GM21576 (cell line): ENCODE results near the gene THSD4.

ENCODE experiments used
- ATAC-seq: cut with Tn5 transposase; IDR thresholded peaks from one replicate; pipeline ENCODE4 v1.9.1; 2021; ENCODE audit warnings: mild to moderate bottlenecking, moderate library complexity; ENCODE audit not compliant: unreplicated experiment

THSD4 gene

DNA sequence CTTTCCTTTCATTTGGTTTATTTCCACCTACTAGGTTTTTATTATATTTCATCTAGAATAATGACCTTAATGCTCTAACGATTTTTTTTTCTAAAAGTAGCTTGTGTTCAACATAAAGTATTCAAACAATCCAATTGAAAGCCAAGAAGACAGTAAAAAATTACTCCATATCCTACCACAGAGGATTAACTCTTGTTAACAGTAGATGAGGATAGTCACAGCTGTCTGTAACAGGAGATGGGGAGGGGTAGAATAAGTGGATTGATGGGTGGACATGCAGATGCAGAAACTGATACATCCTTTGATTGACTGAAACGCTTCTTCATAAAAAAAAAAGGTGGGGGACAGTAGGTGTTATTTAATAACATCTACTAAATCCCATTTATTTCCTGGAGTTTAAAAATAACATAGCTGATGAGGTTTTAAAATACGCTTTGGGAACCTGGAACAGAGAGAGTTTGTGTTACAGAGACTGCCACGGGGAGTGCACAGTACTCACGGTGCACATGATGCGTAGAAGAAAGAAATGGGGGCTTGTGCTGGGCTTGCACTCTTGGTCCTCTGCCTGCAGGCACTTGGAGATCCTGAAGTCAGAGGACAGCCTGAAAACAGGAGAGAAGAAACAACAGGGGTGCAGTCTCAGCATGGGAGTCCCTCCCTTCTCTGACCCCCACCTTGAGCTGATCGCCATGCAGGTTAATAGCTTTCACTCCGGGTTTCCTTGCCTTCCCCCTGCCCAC lies 226.7 kb downstream of the THSD4 start:
- no peak for ATAC-seq

DNA sequence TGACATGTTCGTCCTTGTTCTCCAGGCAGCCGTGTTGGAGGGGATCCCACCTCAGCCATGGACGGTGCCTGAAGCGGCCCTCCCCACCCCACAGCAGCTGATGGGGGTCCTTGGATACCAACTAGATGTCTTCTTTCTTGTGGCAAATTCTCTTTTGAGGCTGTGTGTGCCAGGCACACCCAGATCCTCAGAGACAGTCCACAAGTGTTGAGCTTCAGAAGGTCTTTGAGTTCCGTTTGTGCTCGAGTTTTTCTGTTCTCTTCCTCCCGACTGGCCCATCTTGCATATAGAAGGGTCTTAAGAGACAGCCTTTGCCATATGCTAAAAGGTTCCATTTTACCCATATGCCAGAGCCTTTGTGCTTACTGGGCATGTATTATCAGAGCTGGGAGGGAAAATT lies 227.4 kb downstream of the THSD4 start:
- no peak for ATAC-seq

DNA sequence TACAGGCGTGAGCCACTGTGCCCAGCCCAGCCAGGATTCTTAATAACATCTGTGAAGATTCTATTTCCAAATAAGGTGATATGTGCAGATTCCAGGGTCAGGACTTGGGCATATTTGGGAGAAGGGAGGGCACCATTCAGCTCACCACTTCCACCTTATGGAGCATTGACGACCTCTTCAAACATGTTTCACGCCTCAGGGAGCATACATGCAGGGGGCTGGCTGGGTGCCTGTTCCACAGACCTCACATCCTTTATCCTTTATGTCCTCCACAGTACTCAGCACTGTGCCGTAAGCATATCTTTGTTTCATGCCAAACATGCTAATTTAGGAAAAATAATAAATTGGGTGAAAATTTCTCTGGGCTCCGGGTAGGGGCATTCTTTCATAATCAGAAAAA lies 229.0 kb downstream of the THSD4 start:
- no peak for ATAC-seq

DNA sequence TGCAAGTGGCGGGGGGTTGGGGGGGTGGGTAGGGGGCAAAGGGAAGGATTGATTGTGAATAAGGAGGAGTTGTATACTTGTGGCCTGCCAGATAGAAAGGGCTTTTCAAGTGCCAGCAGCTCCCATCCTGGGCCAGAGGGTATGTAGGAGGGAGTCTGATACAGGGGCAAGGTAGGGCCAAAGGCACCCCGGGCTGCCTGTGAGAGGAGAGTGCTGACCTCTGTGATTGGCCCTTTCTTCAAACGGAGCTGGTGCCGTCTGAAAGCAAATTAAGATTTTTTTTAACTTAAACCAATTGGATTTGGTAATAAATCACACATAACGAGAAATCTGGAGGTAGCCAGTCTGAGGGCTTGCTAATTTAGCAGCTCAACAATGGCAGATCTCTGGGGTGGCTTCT lies 229.9 kb downstream of the THSD4 start:
- no peak for ATAC-seq

DNA sequence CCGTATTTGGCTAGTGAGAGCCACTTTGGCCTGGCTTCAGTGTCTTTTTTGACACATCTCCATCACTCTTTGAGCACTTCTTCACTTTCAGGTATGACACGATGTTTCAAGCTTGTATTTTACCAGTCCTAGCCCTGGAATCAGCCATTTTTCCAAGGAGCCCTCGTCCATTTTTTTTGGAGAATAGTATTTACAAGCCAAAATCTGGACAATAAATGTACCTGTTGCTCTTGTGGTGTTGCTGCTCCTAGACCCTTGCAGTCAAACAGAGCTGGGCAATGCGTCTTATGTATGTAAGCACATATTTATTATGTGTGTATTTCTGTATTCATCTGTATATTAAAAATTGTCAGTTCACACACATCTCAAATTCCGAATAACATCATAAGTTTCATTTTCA lies 231.2 kb downstream of the THSD4 start:
- ATAC-seq, result no peak

DNA sequence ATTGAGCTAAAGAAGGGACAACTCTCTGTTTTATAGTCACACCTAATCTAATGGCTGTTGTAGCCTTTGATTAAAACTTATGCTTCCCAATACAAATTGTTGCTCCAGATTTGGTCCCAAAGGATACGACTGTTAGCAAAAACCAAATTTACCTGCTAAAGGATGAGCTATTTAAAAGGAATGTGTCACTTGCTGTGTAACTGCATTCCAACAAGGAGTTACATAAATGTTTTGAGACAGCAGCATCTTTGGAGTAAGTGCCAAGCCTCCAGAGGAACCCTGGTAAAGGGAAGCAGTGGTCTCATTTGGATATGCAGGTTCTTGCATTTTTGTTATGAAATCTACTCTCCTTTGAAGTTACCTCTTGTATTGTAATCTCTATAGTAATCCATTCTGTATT lies 233.3 kb downstream of the THSD4 start:
- ATAC-seq, result no peak

DNA sequence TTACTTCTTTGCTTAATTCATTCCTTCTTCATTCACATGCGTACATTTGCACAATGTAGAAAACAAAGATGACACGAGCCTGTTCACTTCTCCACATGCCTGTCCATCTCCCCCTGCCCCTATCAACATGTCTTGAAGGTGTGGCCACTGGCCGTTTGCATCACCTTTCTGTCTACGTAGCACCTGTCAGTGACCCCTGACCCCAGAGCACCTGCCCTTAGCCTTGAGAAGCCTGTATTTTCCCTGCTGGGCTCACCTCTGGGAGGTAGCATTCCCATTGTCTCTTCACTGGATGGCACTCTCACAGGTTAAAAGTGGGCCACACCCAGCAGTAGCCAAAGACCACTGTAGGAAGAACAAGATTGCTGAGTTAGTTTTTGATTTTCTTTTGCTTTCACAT lies 234.1 kb downstream of the THSD4 start:
- no peak for ATAC-seq

DNA sequence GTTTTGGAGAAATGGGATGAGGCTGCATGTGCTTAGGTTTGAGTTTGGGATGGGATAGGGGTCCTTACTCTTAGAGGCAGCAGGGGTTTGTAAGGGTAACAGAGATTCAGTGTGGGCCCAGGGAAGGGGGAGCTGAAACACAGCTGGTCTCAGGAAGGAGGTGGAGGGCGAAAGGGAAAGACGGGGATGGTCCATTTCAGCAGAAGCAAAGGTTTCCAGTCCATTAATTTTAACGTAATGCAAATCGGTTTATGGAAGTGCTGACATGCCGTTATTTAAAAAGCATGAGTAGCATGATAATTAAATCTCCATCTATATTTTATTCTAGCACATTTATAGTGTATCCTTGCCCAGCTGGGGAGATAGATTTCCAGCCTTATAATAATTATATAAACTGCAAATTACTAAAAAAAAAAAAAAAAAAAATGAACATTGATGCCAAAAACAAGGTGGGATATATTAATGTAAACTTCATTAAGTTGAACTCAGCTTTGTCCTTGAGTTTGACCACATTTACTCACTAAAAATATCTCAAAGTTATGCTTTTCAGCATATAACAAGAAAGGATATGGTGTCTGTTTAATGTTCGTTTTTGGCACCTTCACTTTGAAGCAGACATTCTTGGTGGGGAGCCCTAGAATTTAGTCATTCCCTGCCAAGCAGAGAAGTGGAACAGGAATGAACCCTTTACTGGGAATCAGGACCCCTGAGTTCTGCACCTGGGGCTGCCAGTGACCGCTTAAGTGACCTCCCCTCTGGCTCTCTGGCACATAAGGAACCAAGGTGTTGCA lies 234.7 kb downstream of the THSD4 start:
- no peak for ATAC-seq

DNA sequence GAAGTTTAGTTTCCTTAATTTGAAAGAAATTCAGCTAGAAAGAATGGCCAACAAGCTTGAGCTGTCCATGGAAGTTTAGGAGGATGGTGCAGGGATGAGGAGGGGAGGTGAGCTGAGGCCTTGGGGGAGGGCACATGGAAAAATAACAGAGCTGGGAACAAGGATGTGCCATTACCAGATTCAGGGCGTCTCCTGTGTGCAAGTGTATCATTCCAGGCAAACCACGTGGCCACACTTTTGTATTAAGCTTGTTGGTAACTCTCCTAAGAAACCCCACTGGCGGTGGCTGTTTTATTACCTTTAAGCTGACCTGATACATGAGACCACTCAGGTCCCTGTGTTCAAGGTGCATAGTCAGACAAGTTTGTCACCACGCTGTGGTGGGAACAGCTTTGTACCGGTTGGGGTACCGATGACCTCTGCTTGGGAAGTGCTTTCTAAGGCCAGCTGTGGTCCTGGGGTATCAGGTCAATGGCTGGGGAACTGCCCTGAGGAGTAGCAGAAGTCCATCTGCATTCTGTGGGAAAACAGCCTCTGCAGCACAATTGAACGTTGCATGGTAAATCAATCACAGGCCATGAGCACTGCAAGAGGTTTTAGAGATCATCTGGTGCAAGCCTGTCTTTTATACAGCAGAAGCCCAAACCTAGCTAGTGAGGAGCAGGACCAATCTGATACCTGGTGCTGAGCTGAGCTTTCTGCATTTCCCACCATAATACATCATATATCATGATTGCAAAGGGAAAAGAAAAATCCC lies 235.5 kb downstream of the THSD4 start:
- ATAC-seq, result no peak

DNA sequence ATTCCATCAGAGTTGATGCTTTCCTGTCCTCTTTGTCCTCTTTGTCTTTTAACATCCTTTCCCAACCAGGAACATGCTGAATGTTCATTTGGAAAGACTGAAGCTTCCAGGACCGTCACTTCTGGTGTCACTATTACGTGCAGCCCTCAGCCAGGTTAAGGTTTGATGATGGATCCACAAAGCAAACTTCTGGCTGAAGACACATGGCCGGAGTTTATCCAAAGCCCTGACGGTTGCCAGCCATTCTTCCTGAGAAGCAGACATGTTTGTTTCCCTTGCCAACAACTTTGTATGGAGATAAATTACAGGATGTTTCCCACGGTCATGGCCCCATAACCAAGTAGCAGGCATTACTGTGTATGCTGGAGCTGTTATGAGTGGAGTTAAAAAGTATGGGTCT lies 236.9 kb downstream of the THSD4 start:
- ATAC-seq, result no peak

DNA sequence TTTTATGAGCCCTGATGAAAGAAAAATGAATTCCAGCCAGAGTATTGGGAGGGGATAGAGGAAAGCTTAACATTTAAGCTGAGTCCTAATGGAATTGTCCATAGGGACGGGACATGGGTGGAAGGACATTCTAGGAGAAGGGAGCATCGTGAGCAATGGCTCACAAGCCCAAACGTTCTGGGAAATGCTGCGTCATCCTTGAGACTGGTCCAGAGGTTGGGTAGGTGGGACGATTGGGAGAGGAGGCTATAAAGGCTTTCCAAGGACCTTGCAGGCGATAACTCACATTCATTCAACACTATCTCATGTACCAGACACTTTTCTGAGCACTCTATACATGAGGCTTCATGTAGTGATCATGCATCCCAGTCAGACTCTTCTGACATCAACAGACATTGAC lies 237.5 kb downstream of the THSD4 start:
- no peak for ATAC-seq

DNA sequence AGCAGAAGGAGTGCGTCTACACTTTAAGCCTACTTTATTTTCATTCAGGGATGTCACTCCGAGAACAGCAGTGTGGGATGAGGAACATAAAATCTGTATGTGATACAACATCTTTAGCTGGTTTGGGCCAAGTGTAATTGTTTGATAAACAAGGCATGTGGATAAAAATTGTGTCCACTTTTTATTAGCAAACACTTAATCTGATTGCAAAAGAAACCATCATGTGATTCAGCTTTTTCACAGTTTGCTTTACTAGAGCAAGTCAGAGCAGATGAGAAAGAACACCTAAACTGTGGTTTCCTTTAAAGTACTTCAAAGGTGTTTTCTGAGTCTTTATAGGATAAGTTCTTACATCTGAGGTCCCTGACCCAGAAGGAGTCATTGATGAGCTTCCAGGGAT lies 237.9 kb downstream of the THSD4 start:
- no peak for ATAC-seq

DNA sequence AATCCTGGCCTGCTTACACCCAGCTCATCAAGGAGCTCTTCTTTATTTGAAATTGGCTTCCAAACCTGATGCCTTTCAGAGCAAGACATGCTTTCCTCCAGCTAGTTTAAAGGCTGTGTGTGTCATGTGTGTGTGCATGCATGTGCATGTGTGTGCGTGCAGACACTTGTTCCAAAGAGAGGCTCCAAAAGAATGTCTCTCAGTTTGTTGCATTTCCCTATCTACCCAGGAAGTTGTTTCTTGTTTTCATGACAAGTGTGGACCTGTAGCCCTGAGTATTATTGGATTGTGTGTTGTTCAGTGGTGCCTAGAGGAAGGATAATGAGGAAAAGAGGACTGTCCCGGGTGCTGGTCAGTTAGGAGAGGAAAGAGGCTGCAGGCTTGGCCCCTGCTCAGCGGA lies 240.0 kb downstream of the THSD4 start:
- no peak for ATAC-seq

DNA sequence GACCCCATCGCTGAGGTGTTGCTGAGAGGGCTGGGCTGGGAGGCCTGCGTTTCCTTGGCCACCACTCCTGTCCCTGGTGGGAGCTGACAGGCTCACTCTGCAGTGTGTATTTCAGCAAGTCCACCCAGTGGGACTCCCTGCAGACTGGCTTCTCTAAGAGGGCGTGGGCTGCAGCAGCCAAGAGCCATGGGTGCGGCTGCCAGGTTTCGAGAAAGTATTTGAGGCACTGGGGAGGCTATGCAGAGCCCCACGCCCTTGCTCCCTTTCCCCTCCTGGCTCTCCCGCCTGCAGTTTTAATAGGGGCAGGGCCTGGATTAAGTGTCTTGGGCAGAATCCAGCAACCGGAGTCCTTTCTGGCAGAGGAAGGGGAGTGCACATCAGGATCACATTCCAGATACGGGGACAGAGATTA lies 242.1 kb downstream of the THSD4 start:
- no peak for ATAC-seq

DNA sequence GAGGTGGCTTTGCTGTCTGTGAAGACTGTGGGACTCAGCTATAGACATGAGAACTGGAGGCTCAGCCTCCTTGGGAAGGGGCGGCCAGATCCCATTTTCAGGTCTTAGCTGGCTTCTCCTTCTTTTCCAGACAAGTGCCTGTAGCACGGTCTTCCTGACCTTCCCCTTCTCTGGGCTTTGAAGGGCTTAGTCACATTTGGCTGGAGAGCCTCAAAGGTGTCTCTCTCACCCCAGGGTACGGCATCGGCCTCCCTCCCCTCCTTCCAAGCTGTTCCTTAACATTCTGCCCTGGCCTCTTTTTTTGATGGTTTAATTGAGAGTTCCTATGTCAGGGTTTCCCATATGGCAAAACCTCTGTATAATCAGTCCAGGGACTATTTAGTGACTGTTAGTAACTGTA lies 242.7 kb downstream of the THSD4 start:
- no peak for ATAC-seq

DNA sequence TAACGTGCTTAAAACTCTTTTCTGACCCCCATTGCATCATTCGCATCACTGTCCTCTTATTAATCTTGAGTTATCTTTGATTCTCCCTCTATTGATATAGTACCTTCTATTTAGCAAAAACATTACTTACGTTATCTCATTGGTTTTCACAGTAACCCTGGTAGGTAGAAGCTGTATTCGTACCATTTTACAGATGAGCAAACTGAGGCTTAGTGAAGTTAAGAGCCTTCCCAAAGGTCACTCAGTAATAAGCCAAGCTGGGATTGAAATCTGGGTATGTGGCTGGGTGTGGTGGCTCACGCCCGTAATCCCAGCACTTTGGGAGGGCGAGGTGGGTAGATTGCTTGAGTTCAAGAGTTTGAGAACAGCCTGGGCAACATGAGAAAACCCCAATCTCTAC lies 244.0 kb downstream of the THSD4 start:
- ATAC-seq, result no peak

DNA sequence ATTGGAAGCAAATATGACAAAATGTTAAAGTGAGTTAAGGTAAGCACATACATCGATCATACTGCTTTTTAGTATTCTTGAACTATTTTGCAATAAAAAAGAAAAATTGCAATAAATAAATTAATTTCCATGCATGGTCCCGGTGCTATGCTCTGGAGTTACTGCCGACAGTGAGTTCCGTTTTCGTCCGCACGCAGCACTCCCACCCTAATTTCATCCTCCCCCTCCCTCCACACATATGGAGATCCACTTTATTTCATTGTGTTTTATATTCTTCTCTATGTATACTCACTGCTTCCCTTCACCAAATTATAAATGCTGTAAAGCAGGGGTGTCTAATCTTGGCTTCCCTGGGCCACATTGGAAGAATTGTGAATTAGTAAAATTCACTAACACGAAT lies 247.3 kb downstream of the THSD4 start:
- no peak for ATAC-seq

DNA sequence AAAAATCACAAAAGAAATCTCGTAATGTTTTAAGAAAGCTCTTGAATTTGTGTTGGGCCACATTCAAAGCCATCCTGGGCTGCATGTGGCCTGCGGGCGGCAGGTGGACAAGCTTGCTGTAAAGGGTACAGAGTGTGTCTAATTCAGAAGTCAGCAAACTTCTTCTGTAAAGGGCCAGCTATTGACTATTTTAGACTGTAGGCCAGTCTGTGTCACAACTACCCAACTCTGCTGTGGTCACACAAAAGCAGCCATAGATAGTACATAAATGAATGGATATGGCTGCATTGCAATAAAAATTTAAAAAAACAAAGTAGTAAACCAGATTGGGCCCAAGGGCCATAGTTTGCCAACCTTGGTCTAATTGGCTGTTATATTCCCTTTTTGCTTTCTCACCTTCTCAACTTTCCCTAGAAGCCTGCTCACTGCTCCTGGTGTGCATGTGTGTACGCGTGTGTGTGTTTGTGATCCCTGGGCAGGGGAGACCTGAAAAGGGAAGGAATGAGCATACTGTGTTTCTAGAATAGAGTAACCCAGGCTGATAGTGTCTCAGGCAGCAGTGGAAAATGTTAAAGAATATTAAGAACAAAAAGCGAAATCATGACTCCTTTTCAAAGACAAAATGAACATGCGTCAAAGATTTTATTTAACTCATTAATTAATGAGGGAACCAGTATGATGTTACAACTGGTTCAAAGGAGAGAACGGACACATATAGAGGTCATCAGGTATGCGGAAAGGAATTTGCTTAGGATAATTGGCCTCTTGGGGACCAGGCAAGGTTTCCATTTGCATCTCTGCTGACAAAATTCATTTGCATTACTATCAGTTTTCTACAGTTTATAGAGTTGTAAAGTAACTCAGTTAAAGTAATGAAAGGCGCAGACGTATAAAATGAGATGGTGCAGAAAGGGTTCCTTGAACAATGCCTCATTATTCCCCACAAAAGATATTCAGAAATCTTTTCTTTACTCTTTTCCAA lies 248.0 kb downstream of the THSD4 start:
- no peak for ATAC-seq

DNA sequence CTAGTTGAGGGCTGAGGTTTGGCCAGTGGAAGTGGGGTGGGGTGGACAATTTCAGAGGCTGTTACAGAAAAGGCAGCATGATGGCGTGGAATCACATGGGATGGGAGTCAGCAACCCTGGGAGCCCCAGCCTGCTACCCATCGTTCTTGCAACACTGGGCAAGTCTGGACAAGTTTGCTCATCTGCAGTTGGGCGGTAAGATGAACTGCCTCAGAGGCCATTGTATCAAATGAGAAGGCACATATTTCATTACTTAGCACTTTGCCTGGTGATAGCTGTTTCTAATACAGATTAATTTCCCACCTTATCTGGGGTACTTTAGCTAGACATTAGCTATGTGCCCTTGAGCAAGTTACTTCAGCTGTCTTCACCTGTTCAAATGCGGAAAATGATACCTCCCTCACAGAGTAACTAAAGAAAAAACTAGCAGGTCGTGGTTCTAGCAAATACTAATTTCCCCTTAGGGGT lies 248.9 kb downstream of the THSD4 start:
- ATAC-seq, result no peak

DNA sequence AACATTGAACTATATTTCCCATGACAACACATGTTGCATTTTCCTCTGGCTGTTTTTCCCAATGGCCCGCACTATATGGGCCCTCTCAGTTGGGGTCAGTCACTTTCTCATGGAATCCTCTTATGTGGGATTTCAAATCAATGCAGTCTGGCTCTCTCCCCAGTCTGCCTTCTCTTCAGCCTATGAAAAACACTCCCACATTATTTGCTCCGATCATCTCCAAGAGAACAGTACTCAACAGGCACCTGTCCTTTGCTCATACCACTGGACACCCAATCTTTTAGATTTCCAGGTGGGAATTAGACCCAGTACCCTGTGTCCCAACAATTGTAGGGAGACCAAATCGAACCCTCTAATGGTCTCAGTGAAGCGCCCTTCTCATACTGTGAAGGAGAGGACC lies 251.3 kb downstream of the THSD4 start:
- ATAC-seq, result no peak

DNA sequence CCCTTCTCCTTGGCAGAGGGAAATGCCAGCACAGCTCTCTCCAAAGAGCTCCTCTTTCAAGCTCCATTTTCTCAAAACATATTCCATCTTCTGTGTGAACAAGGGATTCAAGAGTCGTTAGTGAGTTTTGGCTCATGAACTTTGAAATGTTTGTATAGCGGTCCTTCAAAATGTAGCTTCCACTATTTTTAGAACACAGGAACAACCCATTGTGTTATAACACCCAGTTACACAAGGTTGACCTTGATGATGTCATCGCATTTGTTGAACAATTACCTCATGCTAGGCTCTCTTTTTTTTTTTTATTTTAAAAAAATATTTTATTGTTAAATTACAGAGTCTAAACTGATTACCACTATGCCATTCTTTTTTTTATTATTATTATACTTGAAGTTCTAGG lies 251.7 kb downstream of the THSD4 start:
- ATAC-seq, result no peak
